ENCODE results near the gene SENP5. TPM values are rescaled to one million over a fixed set of nuclear protein-coding genes. Genes with fewer than 3 reads are reported as not detected.
A peak's percentile ranks its signal among the peaks of the same experiment; 100 is the strongest.

Gene SENP5
- total RNA-seq, 1 donor from 2014 or later = 39.2 TPM

GRCh38 chr3:196969660-196970546 is 102.2 kb downstream of the SENP5 start:
- Histone ChIP-seq H3K36me3 (ENCODE audit: control insufficient read depth, insufficient read depth, low read length) (no peaks in the 10 kb centered on the region), H3K4me3 (ENCODE audit: low read depth, low read length) (peak overlapping the region; percentile 64), H3K27me3 (ENCODE audit: control insufficient read depth, insufficient read depth, low read length) (no peaks in the 10 kb centered on the region)
- FAIRE-seq (no peak), DNase-seq (ENCODE audit: low read depth) (peak; percentile 20)
- peak; percentile 61 for TF ChIP-seq CTCF (IDR thresholded peaks at IDR 0.05; ENCODE audit: insufficient read depth, low read length, severe bottlenecking)

GRCh38 chr3:196970547-196971093 is 102.9 kb downstream of the SENP5 start:
- no peak for TF ChIP-seq CTCF (IDR thresholded peaks at IDR 0.05; ENCODE audit: insufficient read depth, low read length, severe bottlenecking)

GRCh38 chr3:196971094-196971698 is 103.5 kb downstream of the SENP5 start:
- no peaks in the 10 kb centered on the region for H3K27me3 ChIP-seq (ENCODE audit: control insufficient read depth, insufficient read depth, low read length)
- no peak for FAIRE-seq
- TF ChIP-seq CTCF (IDR thresholded peaks at IDR 0.05; ENCODE audit: insufficient read depth, low read length, severe bottlenecking) = no peak
- DNase-seq (ENCODE audit: low read depth) = peak; percentile 25
- H3K4me3 ChIP-seq (ENCODE audit: low read depth, low read length) = no peak overlapping the region
- no peaks in the 10 kb centered on the region for H3K36me3 ChIP-seq (ENCODE audit: control insufficient read depth, insufficient read depth, low read length)

More at GRCh38 chr3:196970547-196971093, 102.9 kb downstream of the SENP5 start:
- FAIRE-seq = no peak
- no peak overlapping the region for H3K4me3 ChIP-seq (ENCODE audit: low read depth, low read length)
- H3K27me3 ChIP-seq (ENCODE audit: control insufficient read depth, insufficient read depth, low read length) = no peaks in the 10 kb centered on the region
- DNase-seq (ENCODE audit: low read depth) = no peak
- no peaks in the 10 kb centered on the region for H3K36me3 ChIP-seq (ENCODE audit: control insufficient read depth, insufficient read depth, low read length)

- TF ChIP-seq CTCF (IDR thresholded peaks at IDR 0.05; ENCODE audit: insufficient read depth, low read length, severe bottlenecking) = no peak
- DNase-seq (ENCODE audit: low read depth) (no peak), FAIRE-seq (no peak)
- H3K4me3 ChIP-seq (ENCODE audit: low read depth, low read length) = no peak overlapping the region
- H3K27me3 ChIP-seq (ENCODE audit: control insufficient read depth, insufficient read depth, low read length) = no peaks in the 10 kb centered on the region
- H3K36me3 ChIP-seq (ENCODE audit: control insufficient read depth, insufficient read depth, low read length) = no peaks in the 10 kb centered on the region
Measured at GRCh38 chr3:196974661-196975060, 106.9 kb downstream of the SENP5 start.

GRCh38 chr3:196975349-196975748 is 107.6 kb downstream of the SENP5 start:
- H3K27me3 ChIP-seq (ENCODE audit: control insufficient read depth, insufficient read depth, low read length) = no peaks in the 10 kb centered on the region
- no peak overlapping the region for H3K4me3 ChIP-seq (ENCODE audit: low read depth, low read length)
- no peak for TF ChIP-seq CTCF (IDR thresholded peaks at IDR 0.05; ENCODE audit: insufficient read depth, low read length, severe bottlenecking)
- DNase-seq (ENCODE audit: low read depth) (no peak), FAIRE-seq (no peak)
- no peaks in the 10 kb centered on the region for H3K36me3 ChIP-seq (ENCODE audit: control insufficient read depth, insufficient read depth, low read length)

Data from bronchial epithelial cell (primary cell).